ENCODE results near the gene LMNA.

LMNA gene

DNA sequence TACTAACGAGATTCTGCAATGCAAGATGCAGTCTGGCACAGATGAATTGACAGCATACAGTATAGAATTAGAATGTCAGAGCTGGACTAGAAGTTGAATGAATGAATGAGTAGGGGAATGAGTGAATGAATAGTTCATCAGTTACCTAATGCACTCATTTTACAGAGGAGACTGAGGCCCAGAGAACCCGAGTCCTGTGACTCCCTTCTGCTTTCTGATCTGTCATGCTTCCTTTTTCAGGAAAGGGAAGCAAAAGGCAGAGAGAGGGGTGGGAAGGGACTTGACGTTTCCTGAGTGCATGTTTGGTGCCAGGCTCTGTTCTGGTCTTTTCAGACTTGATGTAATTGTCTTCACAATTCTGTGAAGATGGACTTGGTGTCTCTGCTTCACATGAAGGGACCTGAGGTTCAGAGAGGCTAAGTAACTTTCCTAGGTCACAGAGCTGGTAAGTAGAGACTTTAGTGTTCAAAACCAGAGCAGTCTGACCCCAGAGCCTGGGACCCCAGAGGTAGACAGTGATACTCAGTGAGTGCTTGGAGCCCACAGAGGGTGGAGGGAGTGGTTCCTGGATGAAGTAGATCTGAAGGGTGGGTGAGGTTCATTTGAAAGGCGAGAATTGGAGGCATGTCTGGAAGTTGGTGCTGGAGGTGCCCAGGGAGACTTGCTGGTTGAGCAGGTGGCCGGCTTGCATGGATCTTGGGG lies 24.2 kb upstream of the LMNA start:
- no peak overlapping the region for H3K4me3 ChIP-seq (ENCODE audit: low read length)
- no peak for TF ChIP-seq ZNF274 (IDR thresholded peaks at IDR 0.05; ENCODE audit: low read depth, low read length)

DNA sequence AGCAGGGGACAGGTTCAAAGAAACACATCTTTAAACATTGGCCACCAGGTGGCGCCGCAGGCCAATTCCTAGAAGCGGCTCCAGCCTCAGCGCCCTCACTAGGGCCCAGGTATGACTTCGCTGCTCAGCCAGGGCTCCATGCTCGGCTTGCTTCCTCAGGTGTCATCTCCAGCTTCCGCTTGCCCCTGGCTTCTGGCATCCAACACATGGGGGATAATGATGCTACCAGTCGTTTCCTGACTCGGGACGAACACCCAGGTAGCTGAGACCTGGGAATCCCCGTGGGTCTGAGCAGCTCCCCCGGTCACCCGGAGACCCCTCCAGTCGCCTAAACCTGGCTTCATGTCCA lies 23.7 kb upstream of the LMNA start:
- no peak for TF ChIP-seq ZNF274 (IDR thresholded peaks at IDR 0.05; ENCODE audit: low read depth, low read length)
- no peak overlapping the region for H3K4me3 ChIP-seq (ENCODE audit: low read length)

- no peak for TF ChIP-seq ZNF274 (IDR thresholded peaks at IDR 0.05; ENCODE audit: low read depth, low read length)
- H3K4me3 ChIP-seq (ENCODE audit: low read length) = no peak overlapping the region
Observed at GRCh38 chr1:156091610-156092009, 22.9 kb upstream of the LMNA start.

- no peak for TF ChIP-seq ZNF274 (IDR thresholded peaks at IDR 0.05; ENCODE audit: low read depth, low read length)
- H3K4me3 ChIP-seq (ENCODE audit: low read length) = no peak overlapping the region; the same call in 1 of the 2 replicates
Observed at GRCh38 chr1:156095906-156096508, 18.5 kb upstream of the LMNA start.

DNA sequence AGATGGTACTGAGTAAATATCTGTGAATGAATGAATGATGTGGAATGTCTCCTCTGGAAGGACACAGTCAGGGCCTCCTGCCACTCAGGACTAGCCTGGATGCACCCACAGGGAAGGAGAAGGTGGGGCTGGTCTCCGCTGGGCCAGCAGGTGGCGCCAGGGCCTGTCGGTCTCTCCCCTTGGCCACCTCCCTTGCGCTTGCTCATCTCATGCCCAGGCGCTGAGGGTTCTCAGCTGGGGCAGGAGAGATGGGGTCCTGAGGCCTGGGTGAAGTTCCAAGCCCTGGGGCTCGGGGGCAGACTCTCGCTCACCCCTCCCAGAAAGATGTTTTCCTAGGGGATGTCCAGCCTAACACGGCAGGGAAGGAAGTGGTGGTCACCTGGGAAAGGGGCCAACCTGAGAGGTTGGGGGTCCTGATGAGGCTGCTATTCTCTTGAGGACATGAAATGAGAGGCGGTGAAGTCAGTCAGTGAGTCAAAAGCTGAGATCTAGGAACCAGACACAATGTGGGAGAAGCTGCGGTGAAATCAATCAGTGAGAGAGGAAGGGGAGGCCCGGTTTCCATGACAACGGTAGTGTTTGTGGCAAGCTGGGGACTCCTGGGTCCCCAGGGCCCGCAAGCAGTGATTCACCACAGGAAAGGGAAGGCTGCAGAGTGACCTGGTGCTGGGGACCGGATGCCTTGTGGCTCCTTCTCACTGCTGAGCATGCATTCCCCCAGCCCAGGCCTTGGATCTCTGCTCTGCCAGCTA lies 17.7 kb upstream of the LMNA start:
- no peak for TF ChIP-seq ZNF274 (IDR thresholded peaks at IDR 0.05; ENCODE audit: low read depth, low read length)
- H3K4me3 ChIP-seq (ENCODE audit: low read length) = no peak overlapping the region; the same call in 1 of the 2 replicates

DNA sequence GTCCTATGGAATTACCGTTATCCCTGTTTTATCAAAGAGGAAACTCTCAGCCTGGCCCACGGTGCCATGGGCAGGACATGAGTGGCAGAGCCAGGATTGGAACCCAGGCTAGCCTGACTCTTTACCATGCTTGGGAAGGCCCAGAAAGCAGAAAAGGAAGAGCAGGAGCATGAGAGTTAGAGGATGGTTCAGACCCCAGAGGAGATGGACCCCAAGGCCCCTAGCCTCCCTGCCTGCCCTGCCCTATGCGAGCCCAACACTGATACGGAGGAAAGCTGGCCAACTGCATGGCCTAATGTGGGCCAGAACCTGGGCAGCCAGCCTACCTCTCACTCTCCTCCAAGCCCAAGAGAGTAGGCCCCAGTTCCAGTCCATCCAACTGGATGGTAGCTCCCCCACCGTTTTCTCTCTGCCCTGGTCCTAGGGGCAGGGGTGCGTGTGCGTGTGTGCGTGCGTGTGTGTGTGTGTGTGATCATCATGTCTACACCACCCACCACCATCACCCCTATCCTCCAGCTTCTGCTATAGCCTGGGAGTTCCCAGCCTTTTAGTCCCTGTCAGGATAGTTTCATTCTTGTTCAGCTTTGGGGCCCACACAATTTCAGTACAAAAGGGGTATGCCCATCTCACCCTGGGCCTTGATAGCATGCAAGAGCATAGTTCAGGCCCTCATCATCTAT lies 16.9 kb upstream of the LMNA start:
- no peak for TF ChIP-seq ZNF274 (IDR thresholded peaks at IDR 0.05; ENCODE audit: low read depth, low read length)
- no peak overlapping the region for H3K4me3 ChIP-seq (ENCODE audit: low read length)

- no peak overlapping the region for H3K4me3 ChIP-seq (ENCODE audit: low read length)
- no peak for TF ChIP-seq ZNF274 (IDR thresholded peaks at IDR 0.05; ENCODE audit: low read depth, low read length)
Observed at GRCh38 chr1:156098784-156099183, 15.7 kb upstream of the LMNA start.

DNA sequence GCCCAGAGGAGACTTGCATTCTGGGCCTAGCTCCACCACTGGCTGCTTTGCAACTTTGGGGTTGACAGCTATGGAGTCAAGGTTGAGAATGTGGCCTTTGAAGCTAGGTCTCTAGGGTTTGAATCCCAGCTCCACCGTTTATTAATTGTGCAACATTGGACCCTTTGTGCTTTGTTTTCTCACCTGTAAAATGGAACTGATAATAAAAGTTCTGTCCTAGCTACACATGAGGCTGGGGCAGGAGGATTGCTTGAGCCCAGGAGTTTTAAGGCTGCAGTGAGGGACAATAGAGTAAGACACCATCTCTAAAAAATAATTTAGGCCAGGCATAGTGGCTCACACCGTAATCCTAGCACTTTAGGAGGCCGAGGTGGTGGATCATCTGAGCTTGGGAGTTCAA lies 15.2 kb upstream of the LMNA start:
- TF ChIP-seq ZNF274 (IDR thresholded peaks at IDR 0.05; ENCODE audit: low read depth, low read length) = no peak

GRCh38 chr1:156100205-156100995 lies 14.1 kb upstream of the LMNA start:
- TF ChIP-seq ZNF274 (IDR thresholded peaks at IDR 0.05; ENCODE audit: low read depth, low read length) = no peak
- H3K4me3 ChIP-seq (ENCODE audit: low read length) = no peak overlapping the region

More for the DNA sequence above, 15.2 kb upstream of the LMNA start:
- H3K4me3 ChIP-seq (ENCODE audit: low read length) = no peak overlapping the region

- H3K4me3 ChIP-seq (ENCODE audit: low read length) = no peak overlapping the region
- TF ChIP-seq ZNF274 (IDR thresholded peaks at IDR 0.05; ENCODE audit: low read depth, low read length) = no peak
Observed at GRCh38 chr1:156101880-156102279, 12.6 kb upstream of the LMNA start.

- H3K4me3 ChIP-seq (ENCODE audit: low read length) = no peak overlapping the region
- TF ChIP-seq ZNF274 (IDR thresholded peaks at IDR 0.05; ENCODE audit: low read depth, low read length) = no peak
Observed at GRCh38 chr1:156102633-156103511, 11.6 kb upstream of the LMNA start.

- no peak overlapping the region for H3K4me3 ChIP-seq (ENCODE audit: low read length)
- no peak for TF ChIP-seq ZNF274 (IDR thresholded peaks at IDR 0.05; ENCODE audit: low read depth, low read length)
Observed at GRCh38 chr1:156103521-156103947, 11.0 kb upstream of the LMNA start.
